ENCODE measurements around the gene UTP25. TPM values are rescaled to one million over a fixed set of nuclear protein-coding genes. Genes with fewer than 3 reads are reported as not detected.

UTP25 gene
- total RNA-seq, 1 experiment from 2014 or later, result 12.7 TPM

DNA sequence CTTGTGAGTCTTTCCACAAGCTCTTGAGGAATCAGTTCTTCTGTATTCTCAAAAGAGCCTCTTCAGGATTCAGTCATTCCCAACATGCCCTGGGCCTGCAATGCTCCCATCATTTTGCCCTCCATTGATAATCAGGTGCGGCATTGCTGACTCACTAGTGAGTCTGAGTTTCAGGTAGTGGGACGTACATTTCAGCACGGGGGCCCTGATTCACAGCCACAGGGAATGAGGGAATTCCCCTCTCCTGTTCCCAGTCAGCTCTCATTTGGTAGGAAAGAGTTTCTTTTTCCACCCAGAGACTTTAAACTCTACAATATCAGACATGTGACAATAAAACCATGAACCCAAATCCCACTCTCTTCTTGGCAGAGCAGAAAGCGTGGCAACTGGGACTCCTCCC lies 18.2 kb upstream of the UTP25 start:
- Histone ChIP-seq H3K27me3 (ENCODE audit: insufficient read depth, low read length) (no peaks in the 10 kb centered on the region), H3K4me2 (ENCODE audit: low read length) (no peak overlapping the region), H3K27ac (ENCODE audit: low read depth, low read length) (no peak overlapping the region), H3K9me3 (ENCODE audit: control insufficient read depth in 1 of 2, insufficient read depth in 1 of 2, low read depth in 1 of 2, low read length in 2 of 2) (no peaks in the 10 kb centered on the region), H3K4me3 (replicated peaks in 1 of 2; ENCODE audit: low read depth in 1 of 2, low read length in 2 of 2) (no peak overlapping the region), H3K9ac (ENCODE audit: low read length) (no peak overlapping the region), H3K36me3 (ENCODE audit: control insufficient read depth in 1 of 2, insufficient read depth in 2 of 2, low read length in 2 of 2) (no peaks in the 10 kb centered on the region), H3K79me2 (ENCODE audit: insufficient read depth, low read length) (peaks cover 13% of the 10 kb centered on the region; the same call in 1 of the 2 replicates), H4K20me1 (ENCODE audit: insufficient read depth) (no peaks in the 10 kb centered on the region), H3K4me1 (ENCODE audit: control insufficient read depth in 1 of 2, insufficient read depth in 2 of 2, low read length in 2 of 2) (peaks cover 11 to 36% of the 10 kb centered on the region in 2 experiments), H3K9me2 (ENCODE audit: insufficient read depth) (no peaks in the 10 kb centered on the region), H2AFZ (ENCODE audit: low read depth, low read length, poor library complexity, severe bottlenecking) (no peak overlapping the region)
- ChIA-PET CTCF (interaction anchor here (2.2 kb wide), 1 partner anchor 14 kb away, joined by 8 read pairs; no protein-coding TSS in a partner anchor), RAD21 (ENCODE audit: low non-redundant PET in 1 of 2, low total read pairs in 2 of 2, uncharacterized antibody in 2 of 2, unreplicated experiment in 2 of 2) (no interaction called here), POLR2A (interaction anchor here (1.3 kb wide), 1 partner anchor 18 kb away, joined by 4 read pairs; the partner anchor contains the start of gene UTP25)
- ATAC-seq, result no peak
- TF ChIP-seq POLR2A (IDR thresholded peaks at IDR 0.05; ENCODE audit: borderline replicate concordance, extremely low read depth, insufficient read depth, insufficient read length) (no peak), EZH2 (IDR thresholded peaks at IDR 0.05) (no peak), FOSL1 (IDR thresholded peaks at IDR 0.05; ENCODE audit: low read depth) (no peak)
- TF ChIP-seq, protein P1, sequence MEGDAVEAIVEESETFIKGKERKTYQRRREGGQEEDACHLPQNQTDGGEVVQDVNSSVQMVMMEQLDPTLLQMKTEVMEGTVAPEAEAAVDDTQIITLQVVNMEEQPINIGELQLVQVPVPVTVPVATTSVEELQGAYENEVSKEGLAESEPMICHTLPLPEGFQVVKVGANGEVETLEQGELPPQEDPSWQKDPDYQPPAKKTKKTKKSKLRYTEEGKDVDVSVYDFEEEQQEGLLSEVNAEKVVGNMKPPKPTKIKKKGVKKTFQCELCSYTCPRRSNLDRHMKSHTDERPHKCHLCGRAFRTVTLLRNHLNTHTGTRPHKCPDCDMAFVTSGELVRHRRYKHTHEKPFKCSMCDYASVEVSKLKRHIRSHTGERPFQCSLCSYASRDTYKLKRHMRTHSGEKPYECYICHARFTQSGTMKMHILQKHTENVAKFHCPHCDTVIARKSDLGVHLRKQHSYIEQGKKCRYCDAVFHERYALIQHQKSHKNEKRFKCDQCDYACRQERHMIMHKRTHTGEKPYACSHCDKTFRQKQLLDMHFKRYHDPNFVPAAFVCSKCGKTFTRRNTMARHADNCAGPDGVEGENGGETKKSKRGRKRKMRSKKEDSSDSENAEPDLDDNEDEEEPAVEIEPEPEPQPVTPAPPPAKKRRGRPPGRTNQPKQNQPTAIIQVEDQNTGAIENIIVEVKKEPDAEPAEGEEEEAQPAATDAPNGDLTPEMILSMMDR (IDR thresholded peaks at IDR 0.05 in 2 of 3, conservative IDR thresholded peaks at IDR 0.05 in 1 of 3; ENCODE audit: borderline replicate concordance in 1 of 3, insufficient read depth in 1 of 3, low read depth in 2 of 3, low read length in 2 of 3), result no peak
- TF ChIP-seq, protein P2, sequence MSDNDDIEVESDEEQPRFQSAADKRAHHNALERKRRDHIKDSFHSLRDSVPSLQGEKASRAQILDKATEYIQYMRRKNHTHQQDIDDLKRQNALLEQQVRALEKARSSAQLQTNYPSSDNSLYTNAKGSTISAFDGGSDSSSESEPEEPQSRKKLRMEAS (IDR thresholded peaks at IDR 0.05), result no peak
- no peak for DNase-seq (ENCODE audit: low read depth, low spot score)
- no TSS peak for BruUV-seq (replicated peaks)
- intact Hi-C loops (cut with micrococcal nuclease), result no loop called here

DNA sequence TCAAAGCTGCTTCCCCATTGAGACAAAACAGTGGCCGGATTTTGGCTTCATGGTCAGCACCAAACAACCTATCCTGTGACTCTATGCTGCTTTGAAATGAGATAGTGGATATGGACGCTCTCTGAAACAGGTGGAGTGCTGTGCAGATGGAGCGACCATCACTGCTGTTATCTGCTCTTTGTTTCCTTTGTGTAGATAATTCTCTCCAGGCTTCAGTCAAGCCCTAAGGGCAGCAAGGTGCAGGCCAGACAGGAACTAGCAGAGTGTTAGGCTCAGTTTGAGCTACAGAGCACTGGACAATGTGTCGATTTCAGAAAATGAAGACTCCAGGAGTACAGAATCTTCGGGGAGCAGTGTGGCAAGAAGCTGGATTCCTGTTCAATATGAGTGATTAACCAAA lies 17.0 kb upstream of the UTP25 start:
- H3K36me3 ChIP-seq (ENCODE audit: control insufficient read depth in 1 of 2, insufficient read depth in 2 of 2, low read length in 2 of 2), result no peaks in the 10 kb centered on the region
- peaks cover 1% of the 10 kb centered on the region; the same call in 1 of the 2 replicates for H3K79me2 ChIP-seq (ENCODE audit: insufficient read depth, low read length)
- no peaks in the 10 kb centered on the region for H3K9me2 ChIP-seq (ENCODE audit: insufficient read depth)
- RAD21 ChIA-PET (ENCODE audit: low non-redundant PET in 1 of 2, low total read pairs in 2 of 2, uncharacterized antibody in 2 of 2, unreplicated experiment in 2 of 2), result no interaction called here
- no peaks in the 10 kb centered on the region for H3K9me3 ChIP-seq (ENCODE audit: control insufficient read depth in 1 of 2, insufficient read depth in 1 of 2, low read depth in 1 of 2, low read length in 2 of 2)
- H3K4me1 ChIP-seq (ENCODE audit: control insufficient read depth in 1 of 2, insufficient read depth in 2 of 2, low read length in 2 of 2), result peaks cover 11 to 28% of the 10 kb centered on the region in 2 experiments
- intact Hi-C loops (cut with micrococcal nuclease), result no loop called here
- no peaks in the 10 kb centered on the region for H3K27me3 ChIP-seq (ENCODE audit: insufficient read depth, low read length)
- no peak for DNase-seq (ENCODE audit: low read depth, low spot score)
- no peak overlapping the region for H3K4me3 ChIP-seq (replicated peaks in 1 of 2; ENCODE audit: low read depth in 1 of 2, low read length in 2 of 2)
- CTCF ChIA-PET, result interaction anchor here (2.2 kb wide), 1 partner anchor 12 kb away, joined by 8 read pairs; no protein-coding TSS in a partner anchor
- no peak for TF ChIP-seq YY1 (IDR thresholded peaks at IDR 0.05; ENCODE audit: extremely low read depth, insufficient replicate concordance, low read depth, low read length)
- TF ChIP-seq ZNF274 (IDR thresholded peaks at IDR 0.05; ENCODE audit: low read depth, low read length), result no peak
- no peak overlapping the region for H3K27ac ChIP-seq (ENCODE audit: low read depth, low read length)
- no peak overlapping the region for H3K4me2 ChIP-seq (ENCODE audit: low read length)
- POLR2A ChIA-PET, result no interaction called here
- BruUV-seq (replicated peaks), result no TSS peak
- no peak overlapping the region for H3K9ac ChIP-seq (ENCODE audit: low read length)
- H2AFZ ChIP-seq (ENCODE audit: low read depth, low read length, poor library complexity, severe bottlenecking), result no peak overlapping the region
- H4K20me1 ChIP-seq (ENCODE audit: insufficient read depth), result no peaks in the 10 kb centered on the region
- ATAC-seq, result no peak
